Right lobe of liver (tissue), 6 donors: ENCODE data around the gene DSC2. TPM values are rescaled to one million over a fixed set of nuclear protein-coding genes. Genes with fewer than 3 reads are reported as not detected.

Experiments used
- ATAC-seq, 4 donors: fragments of 200-7000 bp; cut with Tn5 transposase; one replicate each; pipeline ENCODE4 v1.9.1; 2020; ENCODE audit warnings: mild to moderate bottlenecking in 4 of 4, moderate library complexity in 4 of 4
- DNase-seq, 3 donors: peaks; one replicate each; pipeline ENCODE4 v3.0.0-alpha.2; 2020
- H3K27ac ChIP-seq, 3 donors: fragments of 200-600 bp; one replicate each; pipeline ENCODE4 v1.8.0; 2022
- H3K27me3 ChIP-seq, 2 donors: fragments of 200-600 bp; one replicate each; pipeline ENCODE4 v1.8.0; 2022
- H3K36me3 ChIP-seq, 4 donors: fragments of 200-600 bp; sonication (generic) in 1 of 4; one replicate each; pipeline versions ENCODE4 v1.5.1 to v1.8.0; 2017 to 2022; ENCODE audit warnings: control low read depth in 1 of 4
- H3K4me1 ChIP-seq, 4 donors: fragments of 200-600 bp; sonication (generic) in 1 of 4; one replicate each; pipeline versions ENCODE4 v1.5.1 to v1.8.0; 2017 to 2022; ENCODE audit warnings: control low read depth in 1 of 4
- H3K4me3 ChIP-seq, 3 donors: fragments of 200-600 bp; one replicate each; pipeline ENCODE4 v1.8.0; 2022
- H3K9me3 ChIP-seq, 4 donors: fragments of 200-600 bp; sonication (generic) in 1 of 4; one replicate each; pipeline versions ENCODE4 v1.5.1 to v1.8.0; 2017 to 2022; ENCODE audit warnings: control low read depth in 1 of 4
- POLR2A ChIP-seq: fragments of 450-650 bp; IDR thresholded peaks from one replicate; pipeline ENCODE4 v1.6.1; 2017; ENCODE audit warnings: antibody characterized with exemption, mild to moderate bottlenecking
- WGBS: methylation state at CpG from one replicate; pipeline ENCODE4 v1.1.6; 2018; ENCODE audit warnings: low coverage, low lambda C conversion rate; ENCODE audit not compliant: insufficient coverage; ENCODE audit errors: missing lambda C conversion rate; 5-methylcytosine and 5-hydroxymethylcytosine counted together
- intact Hi-C, 2 donors: fragments of 100-400 bp; cut with DNase I; formaldehyde crosslinking; loops; one replicate each; pipeline versions ENCODE4 v1.11.2 to v1.14.1; 2022
- total RNA-seq, 6 experiments: library from RNA; depleted of rRNA in 2 of 6; stranded (reverse); fragments of >200 nt in 2 of 6; fragmentation: NEBNext Ultra II Directional in 3 of 6; extraction: Animal tissue kit (Norgen Biotek cat#: 25700) in 3 of 6; gene quantifications; one replicate each; pipeline versions ENCODE4 v1.1.0 to v1.2.4, GENCODE V29; 2016 to 2023
- TF ChIP-seq, protein P1 (sequence below), 4 donors: fragments of 200-600 bp in 3 of 4; fragments of 450-650 bp in 1 of 4; IDR thresholded peaks; one replicate each; pipeline versions ENCODE4 v1.5.1 to v1.8.0; 2016 to 2022; ENCODE audit warnings: antibody characterized with exemption in 4 of 4, mild to moderate bottlenecking in 2 of 4
- donor health status: DM: no; HTN: yes; CAD: no.
- donor health status: DM: no; HTN: no; CAD: no.
- donor health status: DM: no; HTN: no; CAD: no.
- donor health status: DM: no; HTN: yes; CAD: no.
- donor health status: DM: no; HTN: yes; CAD: no.

Gene DSC2
- total RNA-seq, 6 experiments from 2014 or later = 4.4 to 9.7 (median 6.6) TPM

GRCh38 chr18:31046916-31047315, 55.3 kb downstream of the DSC2 start:
- peak in 2 of 4 donors; percentile 36 to 63 for ATAC-seq
- no peak overlapping the region for H3K27ac ChIP-seq
- DNase-seq = no peak
- H3K9me3 ChIP-seq = no peaks in the 10 kb centered on the region
- TF ChIP-seq, protein P1, sequence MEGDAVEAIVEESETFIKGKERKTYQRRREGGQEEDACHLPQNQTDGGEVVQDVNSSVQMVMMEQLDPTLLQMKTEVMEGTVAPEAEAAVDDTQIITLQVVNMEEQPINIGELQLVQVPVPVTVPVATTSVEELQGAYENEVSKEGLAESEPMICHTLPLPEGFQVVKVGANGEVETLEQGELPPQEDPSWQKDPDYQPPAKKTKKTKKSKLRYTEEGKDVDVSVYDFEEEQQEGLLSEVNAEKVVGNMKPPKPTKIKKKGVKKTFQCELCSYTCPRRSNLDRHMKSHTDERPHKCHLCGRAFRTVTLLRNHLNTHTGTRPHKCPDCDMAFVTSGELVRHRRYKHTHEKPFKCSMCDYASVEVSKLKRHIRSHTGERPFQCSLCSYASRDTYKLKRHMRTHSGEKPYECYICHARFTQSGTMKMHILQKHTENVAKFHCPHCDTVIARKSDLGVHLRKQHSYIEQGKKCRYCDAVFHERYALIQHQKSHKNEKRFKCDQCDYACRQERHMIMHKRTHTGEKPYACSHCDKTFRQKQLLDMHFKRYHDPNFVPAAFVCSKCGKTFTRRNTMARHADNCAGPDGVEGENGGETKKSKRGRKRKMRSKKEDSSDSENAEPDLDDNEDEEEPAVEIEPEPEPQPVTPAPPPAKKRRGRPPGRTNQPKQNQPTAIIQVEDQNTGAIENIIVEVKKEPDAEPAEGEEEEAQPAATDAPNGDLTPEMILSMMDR (IDR thresholded peaks at IDR 0.05) = no peak
- TF ChIP-seq POLR2A = no peak
- no peak overlapping the region for H3K4me3 ChIP-seq
- peaks cover 0 to 6% (median 0%) of the 10 kb centered on the region in 4 donors for H3K4me1 ChIP-seq
- no peaks in the 10 kb centered on the region for H3K36me3 ChIP-seq
- peaks cover 0 to 9% of the 10 kb centered on the region in 2 donors for H3K27me3 ChIP-seq
- intact Hi-C loops = no loop called here

GRCh38 chr18:31045599-31045998, 56.6 kb downstream of the DSC2 start:
- no peak for TF ChIP-seq POLR2A
- TF ChIP-seq, protein P1 (IDR thresholded peaks at IDR 0.05) = no peak
- 65% methylated on average over 6 of the region's 6 CpGs for WGBS
- Histone ChIP-seq H3K36me3 (no peaks in the 10 kb centered on the region), H3K4me1 (peaks cover 0 to 15% (median 0%) of the 10 kb centered on the region in 4 donors), H3K27ac (no peak overlapping the region), H3K4me3 (no peak overlapping the region), H3K9me3 (no peaks in the 10 kb centered on the region), H3K27me3 (peaks cover 7 to 20% of the 10 kb centered on the region in 2 donors)
- no peak for ATAC-seq
- DNase-seq = no peak
- intact Hi-C loops = no loop called here

- ATAC-seq = no peak
Observed at GRCh38 chr18:31044926-31045325, 57.3 kb downstream of the DSC2 start.

GRCh38 chr18:31043709-31044108, 58.5 kb downstream of the DSC2 start:
- Histone ChIP-seq H3K27ac (no peak overlapping the region), H3K4me3 (no peak overlapping the region), H3K9me3 (no peaks in the 10 kb centered on the region), H3K4me1 (peaks cover 0 to 15% (median 0%) of the 10 kb centered on the region in 4 donors), H3K27me3 (peaks cover 7 to 21% of the 10 kb centered on the region in 2 donors), H3K36me3 (no peaks in the 10 kb centered on the region)
- WGBS = 61% methylated on average over 5 of the region's 7 CpGs
- TF ChIP-seq, protein P1 (IDR thresholded peaks at IDR 0.05) = no peak
- TF ChIP-seq POLR2A = no peak
- intact Hi-C loops = no loop called here
- no peak for DNase-seq
- no peak for ATAC-seq

More at GRCh38 chr18:31044926-31045325, 57.3 kb downstream of the DSC2 start:
- whole genome bisulfite sequencing = 64% methylated on average over 3 of the region's 3 CpGs
- intact Hi-C loops = no loop called here
- Histone ChIP-seq H3K4me3 (no peak overlapping the region), H3K9me3 (no peaks in the 10 kb centered on the region), H3K4me1 (peaks cover 0 to 15% (median 0%) of the 10 kb centered on the region in 4 donors), H3K27ac (no peak overlapping the region), H3K36me3 (no peaks in the 10 kb centered on the region), H3K27me3 (peaks cover 7 to 21% of the 10 kb centered on the region in 2 donors)
- TF ChIP-seq POLR2A = no peak
- TF ChIP-seq, protein P1 (IDR thresholded peaks at IDR 0.05) = no peak
- DNase-seq = no peak
